HG03457 (cell line): ENCODE data around the gene MRPS22.
"Not testable (repeated sequence)": the region's sequence is repeated elsewhere in the genome, so short reads cannot be mapped to it uniquely, and the experiment has no call there.

Experiments used
- ATAC-seq: cut with Tn5 transposase; IDR thresholded peaks from one replicate; pipeline ENCODE4 v1.9.1; 2021; ENCODE audit warnings: moderate number of reproducible peaks; ENCODE audit not compliant: unreplicated experiment

The MRPS22 gene

GRCh38 chr3:139389552-139390368 is 45.9 kb downstream of the MRPS22 start, which contains the start of gene COPB2:
COPB2 (minus strand) TSS chr3:139389647; CDS start chr3:139389550, 97 bp downstream.
- ATAC-seq, result peak; percentile 97

GRCh38 chr3:139394116-139394515 is 50.3 kb downstream of the MRPS22 start:
- ATAC-seq, result no peak

- no peak for ATAC-seq
These were observed 52.9 kb downstream of the MRPS22 start for GRCh38 chr3:139396707-139397106.

- not testable (repeated sequence) for ATAC-seq
These were observed 57.3 kb downstream of the MRPS22 start for GRCh38 chr3:139401155-139401554.
